Activated CD4-positive, alpha-beta T cell treated with anti-CD3 and anti-CD28 coated beads, Interleukin-2, amount 10 ng/mL, durations not matched to agents 7 days and 5 days (primary cell): Measurements from ENCODE around the gene CRKL. TPM values are rescaled to one million over a fixed set of nuclear protein-coding genes. Genes with fewer than 3 reads are reported as not detected.
"Not testable (repeated sequence)": the region's sequence is repeated elsewhere in the genome, so short reads cannot be mapped to it uniquely, and the experiment has no call there.

Experiments
- CTCF ChIA-PET: fragments of 350-600 bp; sonication (Branson Sonifier 250); formaldehyde crosslinking; loops from one replicate; lab custom pipeline; 2021; ENCODE audit warnings: antibody characterized with exemption; lab: Charles Lee
- POLR2A ChIA-PET: fragments of 350-600 bp; sonication (Branson Sonifier 250); formaldehyde crosslinking; loops from one replicate; lab custom pipeline; 2021; ENCODE audit warnings: antibody characterized with exemption; lab: Charles Lee
- DNase-seq: peaks from one replicate; pipeline ENCODE4 v3.0.0-alpha.2; 2020
- H3K27ac Mint-ChIP-seq: one replicate; pipeline ENCODE4 v1.8.0; 2021; ENCODE audit warnings: mild to moderate bottlenecking, moderate library complexity, mixed read lengths
- H3K27me3 Mint-ChIP-seq: one replicate; pipeline ENCODE4 v1.8.0; 2021; ENCODE audit warnings: mixed read lengths
- H3K36me3 Mint-ChIP-seq: one replicate; pipeline ENCODE4 v1.8.0; 2021; ENCODE audit warnings: low read depth, mixed read lengths
- H3K4me1 Mint-ChIP-seq: one replicate; pipeline ENCODE4 v1.8.0; 2021; ENCODE audit warnings: mixed read lengths
- H3K4me3 Mint-ChIP-seq: one replicate; pipeline ENCODE4 v1.8.0; 2021; ENCODE audit warnings: mild to moderate bottlenecking, moderate library complexity, mixed read lengths
- H3K9me3 Mint-ChIP-seq: one replicate; pipeline ENCODE4 v1.8.0; 2021; ENCODE audit warnings: mixed read lengths
- total RNA-seq, 2 experiments: library from RNA; stranded (reverse); gene quantifications; one replicate each; pipeline ENCODE4 v1.2.3, GENCODE V29; 2021

The CRKL gene
- total RNA-seq, 2 experiments from 2014 or later = 82.2 to 87.2 TPM

- Mint-ChIP-seq H3K4me1 (no peaks in the 10 kb centered on the region), H3K9me3 (no peaks in the 10 kb centered on the region), H3K4me3 (no peak overlapping the region), H3K27ac (no peak overlapping the region), H3K27me3 (no peaks in the 10 kb centered on the region), H3K36me3 (peaks cover 40% of the 10 kb centered on the region)
- ChIA-PET POLR2A (no interaction called here), CTCF (interaction anchor here (0.7 to 1.2 kb wide), 8 partner anchors 13 to 96 kb away, joined by 3 to 6 read pairs (median 3); partner anchors contain the start of genes CRKL and LZTR1)
- DNase-seq = peak; percentile 37
Measured at GRCh38 chr22:20885557-20886323, 31.5 kb upstream of the CRKL start.

- no peak overlapping the region for H3K4me3 Mint-ChIP-seq
- H3K27ac Mint-ChIP-seq = no peak overlapping the region
- DNase-seq = no peak
- ChIA-PET CTCF (no interaction called here), POLR2A (no interaction called here)
- peaks cover 35% of the 10 kb centered on the region for H3K36me3 Mint-ChIP-seq
- H3K9me3 Mint-ChIP-seq = no peaks in the 10 kb centered on the region
- no peaks in the 10 kb centered on the region for H3K4me1 Mint-ChIP-seq
- H3K27me3 Mint-ChIP-seq = no peaks in the 10 kb centered on the region
Measured at GRCh38 chr22:20887375-20887774, 29.8 kb upstream of the CRKL start.

GRCh38 chr22:20889025-20889704, 28.0 kb upstream of the CRKL start:
- no peaks in the 10 kb centered on the region for H3K4me1 Mint-ChIP-seq
- no peak for DNase-seq
- H3K27me3 Mint-ChIP-seq = no peaks in the 10 kb centered on the region
- no peaks in the 10 kb centered on the region for H3K9me3 Mint-ChIP-seq
- CTCF ChIA-PET = interaction anchor here (1.2 kb wide), 1 partner anchor 8 kb away, joined by 3 read pairs; no protein-coding TSS in a partner anchor
- POLR2A ChIA-PET = no interaction called here
- peaks cover 28% of the 10 kb centered on the region for H3K36me3 Mint-ChIP-seq
- no peak overlapping the region for H3K27ac Mint-ChIP-seq
- H3K4me3 Mint-ChIP-seq = no peak overlapping the region

- peaks cover 23% of the 10 kb centered on the region for H3K36me3 Mint-ChIP-seq
- H3K4me1 Mint-ChIP-seq = no peaks in the 10 kb centered on the region
- H3K4me3 Mint-ChIP-seq = no peak overlapping the region
- no peak overlapping the region for H3K27ac Mint-ChIP-seq
- no peaks in the 10 kb centered on the region for H3K9me3 Mint-ChIP-seq
- CTCF ChIA-PET = interaction anchor here (1.2 kb wide), 1 partner anchor 9 kb away, joined by 3 read pairs; no protein-coding TSS in a partner anchor
- POLR2A ChIA-PET = no interaction called here
- H3K27me3 Mint-ChIP-seq = no peaks in the 10 kb centered on the region
- DNase-seq = no peak
Measured at GRCh38 chr22:20889904-20890540, 27.2 kb upstream of the CRKL start.

- CTCF ChIA-PET = interaction anchor here (2.2 kb wide), 1 partner anchor 26 kb away, joined by 8 read pairs; the partner anchor contains the start of gene CRKL
- POLR2A ChIA-PET = no interaction called here
- DNase-seq = no peak
- peaks cover 2% of the 10 kb centered on the region for H3K27me3 Mint-ChIP-seq
- no peak overlapping the region for H3K27ac Mint-ChIP-seq
- H3K36me3 Mint-ChIP-seq = peaks cover 19% of the 10 kb centered on the region
- H3K4me3 Mint-ChIP-seq = no peak overlapping the region
- H3K4me1 Mint-ChIP-seq = no peaks in the 10 kb centered on the region
- no peaks in the 10 kb centered on the region for H3K9me3 Mint-ChIP-seq
Measured at GRCh38 chr22:20890975-20891374, 26.2 kb upstream of the CRKL start.

GRCh38 chr22:20897737-20898136, 19.5 kb upstream of the CRKL start:
- not testable (repeated sequence) for H3K27ac Mint-ChIP-seq, H3K4me3 Mint-ChIP-seq
- CTCF ChIA-PET = interaction anchor here (0.6 to 1.4 kb wide), 2 partner anchors 21 to 183 kb away, joined by 3 to 4 read pairs; no protein-coding TSS in a partner anchor

GRCh38 chr22:20899827-20900423, 17.3 kb upstream of the CRKL start:
- H3K4me1 Mint-ChIP-seq = peaks cover 5% of the 10 kb centered on the region
- ChIA-PET CTCF (interaction anchor here (2.0 kb wide), 1 partner anchor 17 kb away, joined by 4 read pairs; the partner anchor contains the start of gene CRKL), POLR2A (interaction anchor here (0.8 kb wide), 1 partner anchor 77 kb away, joined by 3 read pairs; no protein-coding TSS in a partner anchor)
- no peak for DNase-seq
- H3K4me3 Mint-ChIP-seq = no peak overlapping the region
- peaks cover 5% of the 10 kb centered on the region for H3K27me3 Mint-ChIP-seq
- no peaks in the 10 kb centered on the region for H3K36me3 Mint-ChIP-seq
- H3K27ac Mint-ChIP-seq = no peak overlapping the region
- H3K9me3 Mint-ChIP-seq = no peaks in the 10 kb centered on the region

More at GRCh38 chr22:20897737-20898136, 19.5 kb upstream of the CRKL start:
- H3K4me1 Mint-ChIP-seq, H3K36me3 Mint-ChIP-seq, POLR2A ChIA-PET, H3K9me3 Mint-ChIP-seq, H3K27me3 Mint-ChIP-seq, DNase-seq: not testable (repeated sequence)

- CTCF ChIA-PET, H3K4me1 Mint-ChIP-seq, H3K27me3 Mint-ChIP-seq, H3K27ac Mint-ChIP-seq, H3K4me3 Mint-ChIP-seq, DNase-seq, H3K36me3 Mint-ChIP-seq, POLR2A ChIA-PET, H3K9me3 Mint-ChIP-seq: not testable (repeated sequence)
Measured at GRCh38 chr22:20901093-20902033, 15.8 kb upstream of the CRKL start.

GRCh38 chr22:20903093-20903492, 14.1 kb upstream of the CRKL start:
- ChIA-PET CTCF (interaction anchor here (0.7 to 3.8 kb wide), 3 partner anchors 10 to 17 kb away, joined by 3 to 22 read pairs (median 3); partner anchors contain the start of gene CRKL), POLR2A (no interaction called here)
- Mint-ChIP-seq H3K4me1 (peaks cover 5% of the 10 kb centered on the region), H3K36me3 (no peaks in the 10 kb centered on the region), H3K27ac (peak overlapping the region; percentile 64), H3K4me3 (no peak overlapping the region), H3K9me3 (no peaks in the 10 kb centered on the region), H3K27me3 (peaks cover 11% of the 10 kb centered on the region)
- no peak for DNase-seq

- Mint-ChIP-seq H3K36me3 (no peaks in the 10 kb centered on the region), H3K27ac (no peak overlapping the region), H3K4me1 (peaks cover 5% of the 10 kb centered on the region), H3K27me3 (peaks cover 11% of the 10 kb centered on the region), H3K9me3 (no peaks in the 10 kb centered on the region), H3K4me3 (no peak overlapping the region)
- CTCF ChIA-PET = interaction anchor here (0.6 to 3.8 kb wide), 2 partner anchors 12 to 1027 kb away, joined by 4 to 22 read pairs; partner anchors contain the start of gene CRKL
- no peak for DNase-seq
- POLR2A ChIA-PET = no interaction called here
Measured at GRCh38 chr22:20904008-20904979, 12.9 kb upstream of the CRKL start.

- CTCF ChIA-PET = interaction anchor here (0.6 to 3.8 kb wide), 2 partner anchors 11 to 1027 kb away, joined by 4 to 22 read pairs; partner anchors contain the start of gene CRKL
- H3K27me3 Mint-ChIP-seq = peaks cover 11% of the 10 kb centered on the region
- POLR2A ChIA-PET = no interaction called here
- DNase-seq = no peak
- no peak overlapping the region for H3K4me3 Mint-ChIP-seq
- H3K27ac Mint-ChIP-seq = no peak overlapping the region
- H3K9me3 Mint-ChIP-seq = no peaks in the 10 kb centered on the region
- H3K36me3 Mint-ChIP-seq = no peaks in the 10 kb centered on the region
- peaks cover 7% of the 10 kb centered on the region for H3K4me1 Mint-ChIP-seq
Measured at GRCh38 chr22:20904980-20905355, 12.2 kb upstream of the CRKL start.
